ENCODE results near the gene KIAA0825.

DNA sequence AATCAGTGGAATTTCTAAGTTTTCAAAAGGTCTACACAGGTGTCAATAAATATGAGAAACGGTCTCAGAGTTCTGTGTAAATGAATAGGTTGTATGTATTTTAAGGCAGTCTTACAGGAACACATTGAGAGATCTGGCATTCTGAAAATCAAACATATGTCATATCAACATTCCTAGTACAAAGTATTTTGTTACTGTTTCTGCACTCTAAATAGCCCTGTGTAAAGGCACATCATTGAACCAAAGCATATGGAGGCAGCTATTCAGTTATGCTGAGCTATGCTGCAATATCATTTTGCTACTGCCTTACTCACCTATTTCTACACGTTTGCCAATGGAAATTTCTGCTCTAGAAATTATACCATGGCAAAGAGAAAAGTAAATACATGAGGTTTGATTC lies 379.1 kb downstream of the KIAA0825 start:
- TF ChIP-seq, protein P1, sequence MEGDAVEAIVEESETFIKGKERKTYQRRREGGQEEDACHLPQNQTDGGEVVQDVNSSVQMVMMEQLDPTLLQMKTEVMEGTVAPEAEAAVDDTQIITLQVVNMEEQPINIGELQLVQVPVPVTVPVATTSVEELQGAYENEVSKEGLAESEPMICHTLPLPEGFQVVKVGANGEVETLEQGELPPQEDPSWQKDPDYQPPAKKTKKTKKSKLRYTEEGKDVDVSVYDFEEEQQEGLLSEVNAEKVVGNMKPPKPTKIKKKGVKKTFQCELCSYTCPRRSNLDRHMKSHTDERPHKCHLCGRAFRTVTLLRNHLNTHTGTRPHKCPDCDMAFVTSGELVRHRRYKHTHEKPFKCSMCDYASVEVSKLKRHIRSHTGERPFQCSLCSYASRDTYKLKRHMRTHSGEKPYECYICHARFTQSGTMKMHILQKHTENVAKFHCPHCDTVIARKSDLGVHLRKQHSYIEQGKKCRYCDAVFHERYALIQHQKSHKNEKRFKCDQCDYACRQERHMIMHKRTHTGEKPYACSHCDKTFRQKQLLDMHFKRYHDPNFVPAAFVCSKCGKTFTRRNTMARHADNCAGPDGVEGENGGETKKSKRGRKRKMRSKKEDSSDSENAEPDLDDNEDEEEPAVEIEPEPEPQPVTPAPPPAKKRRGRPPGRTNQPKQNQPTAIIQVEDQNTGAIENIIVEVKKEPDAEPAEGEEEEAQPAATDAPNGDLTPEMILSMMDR (IDR thresholded peaks at IDR 0.05), result no peak
- TF ChIP-seq POLR2A (IDR thresholded peaks at IDR 0.05), result no peak

Data from Peyer's patch (tissue), 4 donors.